Stimulated activated CD8-positive, alpha-beta memory T cell treated with anti-CD3 and anti-CD28 coated beads, Interleukin-15, amount 100 ng/mL, for 1 hour (primary cell): ENCODE data around the gene KRT71.

Experiments
- DNase-seq: peaks from one replicate; pipeline ENCODE4 v3.0.0-alpha.2; 2020; ENCODE audit warnings: low read depth

The KRT71 gene

DNA sequence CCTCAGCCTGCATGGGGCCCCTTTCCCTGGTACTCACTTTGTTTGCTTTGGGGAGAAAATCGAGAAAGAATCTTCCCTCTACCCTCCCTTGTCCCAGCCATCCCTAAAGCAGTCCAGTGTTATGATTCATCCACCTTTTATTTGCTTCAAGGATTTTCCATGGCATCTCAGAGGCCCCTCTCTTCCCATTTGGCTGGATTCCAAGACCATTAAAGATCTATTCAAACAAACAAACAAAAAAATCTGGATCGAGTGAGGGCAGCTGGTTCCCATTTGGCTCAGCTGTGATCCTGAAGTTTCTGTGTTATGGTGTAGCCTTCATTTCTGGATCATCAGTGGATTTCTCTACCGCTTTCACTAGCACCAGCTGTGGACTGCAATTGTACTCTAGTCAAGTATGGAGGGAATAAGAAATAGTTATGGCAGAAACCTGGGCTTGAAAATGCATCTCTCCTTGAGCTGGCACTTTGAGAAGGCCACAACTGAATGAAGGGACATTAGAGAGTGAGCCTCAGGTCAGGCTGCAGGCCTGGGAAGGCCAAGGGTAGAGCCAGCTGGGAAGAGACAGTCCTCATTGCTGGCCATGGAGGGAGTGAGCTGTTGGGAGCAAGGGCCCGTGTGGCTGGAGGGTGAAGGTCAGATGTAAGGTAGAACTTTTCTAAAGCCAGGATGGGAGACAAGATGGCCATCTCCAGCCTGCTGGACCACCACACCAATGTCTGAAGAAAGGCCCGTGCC is 13.7 kb downstream of the KRT71 start:
- DNase-seq = no peak

DNA sequence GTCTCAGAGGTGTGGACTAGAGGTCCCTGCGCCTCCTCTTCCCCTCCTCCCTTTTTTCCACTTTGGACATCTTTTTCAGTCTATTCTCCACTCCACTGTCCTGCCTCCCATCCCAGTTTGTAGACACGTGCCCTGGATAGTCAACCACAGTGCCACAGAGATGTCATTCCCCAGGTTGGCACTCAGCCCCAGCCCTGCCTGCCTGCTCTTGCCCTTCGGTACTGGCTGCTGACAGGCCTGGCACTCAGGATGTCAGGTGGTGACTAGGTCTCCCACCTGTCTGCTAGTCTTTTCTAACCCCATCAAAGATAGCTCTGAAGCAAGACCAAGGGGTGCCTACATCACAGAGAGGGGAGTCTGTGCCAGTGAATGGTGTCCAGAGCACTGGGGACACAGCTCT is 15.8 kb downstream of the KRT71 start:
- no peak for DNase-seq

DNA sequence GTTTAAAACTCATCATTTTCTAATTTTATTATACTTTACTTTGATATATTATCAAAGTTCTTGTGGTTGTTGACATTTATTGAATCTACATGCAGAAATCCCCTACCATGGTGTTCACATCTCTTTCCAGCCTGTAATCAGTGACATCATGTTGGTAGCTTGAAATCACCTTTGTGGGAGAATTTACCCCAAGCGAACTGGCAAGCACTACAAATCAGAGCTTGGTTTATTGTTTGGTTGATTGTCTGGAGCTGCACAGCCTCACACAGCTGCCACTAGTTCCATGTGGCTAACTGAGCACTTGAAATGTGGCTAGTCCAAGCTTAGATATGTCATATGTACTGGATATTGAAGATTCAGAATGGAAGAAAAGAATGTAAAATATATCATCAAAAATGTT is 17.4 kb downstream of the KRT71 start:
- no peak for DNase-seq

DNA sequence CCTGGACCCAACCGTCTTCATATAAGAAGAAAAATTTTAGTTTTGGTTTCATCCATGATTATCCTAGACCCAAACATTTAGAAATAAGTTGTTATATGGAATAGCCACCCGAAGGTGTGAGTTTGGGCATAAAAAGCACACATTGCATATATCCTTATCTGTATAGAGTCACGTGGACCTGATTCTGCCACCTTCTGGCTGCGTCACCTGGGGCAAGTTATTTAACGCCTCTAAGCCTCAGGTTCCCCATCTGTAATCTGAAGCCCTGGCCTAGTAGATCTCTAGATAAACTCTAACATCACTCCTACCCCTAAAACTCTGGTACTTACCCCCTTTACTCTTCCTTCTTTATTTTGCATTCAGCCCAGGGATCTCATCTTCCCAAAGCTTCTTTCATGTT is 18.5 kb downstream of the KRT71 start:
- DNase-seq = no peak

DNA sequence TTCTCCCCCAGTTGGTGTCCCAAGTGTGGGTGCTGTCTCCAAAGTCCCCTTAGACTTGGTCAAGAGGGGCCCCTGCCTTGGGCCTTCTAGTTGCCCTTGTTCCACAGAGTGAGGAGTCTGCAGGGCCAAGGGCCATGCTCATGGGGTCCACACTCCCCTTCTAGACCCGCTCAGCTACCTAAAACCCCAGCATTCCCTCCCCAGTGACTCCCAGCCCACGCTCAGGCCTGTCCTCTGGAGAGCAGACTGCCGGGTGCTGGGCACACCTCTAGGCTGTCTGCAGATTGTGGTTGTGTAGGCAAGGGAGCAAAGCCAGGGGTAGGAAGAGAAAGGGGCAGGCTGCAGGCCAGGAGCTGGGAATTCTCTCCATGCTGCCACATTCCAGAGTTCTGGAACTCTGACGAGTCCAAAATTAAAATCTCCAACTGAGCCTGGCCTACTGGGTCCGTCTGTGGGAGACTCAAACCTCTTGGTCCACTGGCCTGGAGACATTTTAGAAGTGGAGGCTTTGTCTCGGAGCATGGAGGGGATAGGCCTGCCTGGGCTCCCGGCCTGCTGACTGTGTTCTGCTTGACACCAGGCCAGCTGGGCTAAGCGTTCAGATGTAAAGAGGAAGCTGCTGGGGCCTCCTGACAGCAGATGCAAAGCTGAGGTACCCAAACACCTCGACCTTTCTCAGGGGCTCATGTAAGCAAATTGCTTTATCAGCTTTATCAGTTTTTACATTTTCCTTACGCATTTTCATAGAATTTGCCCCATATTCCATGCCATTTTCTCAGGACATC is 19.1 kb downstream of the KRT71 start:
- no peak for DNase-seq

DNA sequence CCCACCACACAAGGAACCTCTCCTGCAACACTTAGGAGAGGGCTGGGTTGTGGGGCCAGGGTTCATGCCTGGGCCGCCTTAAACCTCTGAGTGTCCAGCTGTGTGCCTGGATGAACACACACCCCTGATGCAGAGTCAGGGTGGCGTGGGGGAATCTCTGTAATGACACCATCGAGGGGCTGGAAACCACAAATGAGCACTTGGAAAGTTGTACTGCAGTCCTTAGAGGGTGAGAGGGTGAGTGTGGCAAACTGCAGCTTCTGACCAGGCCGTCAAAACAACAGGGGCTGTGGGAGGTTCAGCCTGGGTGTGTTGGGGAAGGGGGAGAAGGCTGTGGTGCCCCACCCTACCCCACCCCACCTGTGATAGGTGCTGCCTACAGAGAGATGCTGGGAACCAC is 20.3 kb downstream of the KRT71 start:
- DNase-seq = no peak

DNA sequence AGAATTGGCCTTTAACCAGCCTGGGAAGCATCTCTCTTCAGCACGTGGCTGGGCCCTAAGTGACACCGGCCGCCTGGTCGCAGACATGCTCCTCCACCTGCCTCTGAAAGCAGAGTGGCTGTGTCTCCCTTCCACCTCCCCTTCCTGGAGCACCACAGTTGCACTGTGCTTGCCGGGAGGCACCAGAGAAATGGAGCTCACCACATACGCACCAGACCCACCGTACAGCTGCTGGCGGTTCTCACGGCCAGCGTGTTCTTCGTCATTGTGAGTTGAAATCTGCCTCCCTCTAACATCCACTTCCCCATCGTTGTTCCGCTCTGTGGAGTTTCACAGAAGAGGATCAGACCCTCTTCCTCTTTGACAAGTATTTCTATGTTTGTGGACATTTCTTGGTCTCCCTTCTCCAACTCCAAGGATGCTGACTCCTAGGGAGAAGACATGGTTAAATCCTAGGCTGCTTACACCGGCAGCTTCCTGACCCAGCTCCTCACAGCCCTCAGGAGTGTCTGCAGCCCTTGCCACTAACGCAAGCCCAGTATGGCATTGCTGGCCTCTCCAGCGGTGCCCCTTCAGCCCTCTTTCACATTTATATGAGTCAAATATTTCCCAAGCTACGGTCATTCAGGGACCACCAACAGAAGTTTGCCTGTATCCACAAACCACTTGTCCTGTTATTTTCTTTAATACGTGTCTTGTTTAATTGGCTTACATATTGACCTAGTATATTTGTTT is 21.2 kb downstream of the KRT71 start:
- DNase-seq = no peak

DNA sequence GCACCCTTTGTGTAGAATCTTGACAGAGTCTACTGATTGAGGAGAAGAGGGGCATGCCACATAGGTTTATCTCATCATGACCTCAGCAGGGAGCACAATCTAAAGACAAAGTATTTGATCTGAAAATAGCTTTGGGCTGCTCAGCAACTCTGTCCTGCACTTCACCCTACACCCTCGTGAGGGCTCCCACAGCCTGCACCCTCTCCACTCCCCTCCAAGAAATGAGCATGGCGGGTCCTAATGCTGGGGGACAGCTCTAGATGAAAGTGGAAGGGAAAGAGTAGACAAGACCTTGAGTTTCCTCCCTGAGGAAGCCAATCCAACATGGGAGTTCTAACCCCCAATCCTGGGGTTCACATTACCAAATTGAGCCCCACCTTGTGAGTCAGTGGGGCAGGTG is 22.0 kb downstream of the KRT71 start:
- DNase-seq = no peak

DNA sequence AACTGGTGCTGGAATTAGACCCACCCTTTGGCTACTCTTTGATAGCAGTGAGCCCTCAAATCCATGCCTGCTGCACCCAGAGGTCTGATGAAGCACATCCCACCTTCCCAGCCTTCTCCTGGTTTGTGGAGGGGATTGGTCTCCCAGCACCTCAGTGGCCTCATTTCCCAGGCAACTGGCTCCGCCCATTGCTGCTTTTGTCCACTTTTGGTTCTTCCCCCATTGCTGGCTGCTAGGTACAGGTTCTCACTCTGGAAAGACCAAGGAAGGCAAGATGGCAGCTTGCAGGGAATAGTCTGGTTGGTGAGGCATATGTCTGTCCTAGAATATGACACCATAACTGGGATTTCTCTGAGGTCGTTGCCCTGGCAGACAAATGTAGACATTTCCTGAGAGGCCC is 22.6 kb downstream of the KRT71 start:
- DNase-seq = no peak

DNA sequence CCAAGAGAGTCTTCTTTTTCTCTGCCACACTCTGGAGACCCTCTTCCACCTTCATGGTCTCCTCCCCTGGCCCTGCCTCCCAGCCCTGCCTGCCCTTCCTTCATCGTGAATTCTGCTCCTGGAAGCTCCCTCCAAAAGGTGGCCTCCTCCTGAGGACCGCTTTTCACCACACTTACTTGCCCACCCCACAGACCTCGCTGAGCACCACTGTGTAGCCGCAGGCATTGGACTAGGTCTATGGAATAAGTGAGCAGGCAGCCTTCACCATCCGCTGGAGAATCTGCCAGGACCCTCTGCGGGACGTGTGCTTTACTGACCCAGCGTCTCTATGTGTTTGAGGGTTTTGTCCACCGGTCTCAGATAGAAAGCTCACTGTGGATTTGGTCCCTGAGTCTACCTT is 23.1 kb downstream of the KRT71 start:
- no peak for DNase-seq

DNA sequence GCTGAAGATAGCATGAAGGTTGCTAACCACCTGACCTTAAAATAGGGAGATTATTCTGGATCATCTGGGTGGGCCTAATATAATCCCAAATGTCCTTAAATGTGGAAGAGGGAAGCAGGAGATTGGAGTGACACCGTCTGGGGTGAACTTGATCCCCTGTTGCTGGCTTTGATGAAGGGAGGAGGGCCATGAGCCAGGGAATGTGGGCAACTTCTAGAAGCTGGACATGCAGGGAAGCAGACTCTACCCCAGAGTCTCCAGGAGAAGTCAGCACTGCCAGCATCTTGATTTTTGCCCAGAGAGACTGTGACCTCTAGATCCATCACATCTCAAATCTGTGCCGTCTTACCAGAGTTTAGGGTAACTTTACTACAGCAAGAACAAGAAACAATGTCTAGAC is 23.5 kb downstream of the KRT71 start:
- no peak for DNase-seq

DNA sequence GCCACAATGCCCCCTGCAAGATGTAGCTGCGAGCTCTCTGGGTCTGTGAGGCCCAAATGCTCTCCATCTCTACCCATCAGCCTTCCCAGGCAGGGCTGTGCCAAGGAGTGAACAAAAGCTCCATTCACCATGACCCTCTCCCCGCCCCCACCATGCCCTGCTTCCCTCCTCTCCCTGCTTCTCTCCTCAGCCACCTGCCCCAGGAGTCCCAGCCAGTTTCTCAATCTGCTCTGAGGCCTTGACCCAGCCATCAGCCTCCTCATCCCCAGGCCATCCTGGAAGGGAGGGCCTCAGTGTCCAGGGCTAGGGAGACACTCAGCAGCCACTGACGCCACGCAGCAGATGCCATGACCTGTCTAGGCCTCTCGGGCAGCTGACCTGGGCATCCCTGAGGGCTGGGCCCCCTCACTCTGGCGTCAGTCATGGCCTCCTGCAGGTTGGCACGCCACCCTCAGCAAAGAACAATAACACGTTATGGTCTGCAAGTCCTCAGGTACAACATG is 24.3 kb downstream of the KRT71 start:
- no peak for DNase-seq

DNA sequence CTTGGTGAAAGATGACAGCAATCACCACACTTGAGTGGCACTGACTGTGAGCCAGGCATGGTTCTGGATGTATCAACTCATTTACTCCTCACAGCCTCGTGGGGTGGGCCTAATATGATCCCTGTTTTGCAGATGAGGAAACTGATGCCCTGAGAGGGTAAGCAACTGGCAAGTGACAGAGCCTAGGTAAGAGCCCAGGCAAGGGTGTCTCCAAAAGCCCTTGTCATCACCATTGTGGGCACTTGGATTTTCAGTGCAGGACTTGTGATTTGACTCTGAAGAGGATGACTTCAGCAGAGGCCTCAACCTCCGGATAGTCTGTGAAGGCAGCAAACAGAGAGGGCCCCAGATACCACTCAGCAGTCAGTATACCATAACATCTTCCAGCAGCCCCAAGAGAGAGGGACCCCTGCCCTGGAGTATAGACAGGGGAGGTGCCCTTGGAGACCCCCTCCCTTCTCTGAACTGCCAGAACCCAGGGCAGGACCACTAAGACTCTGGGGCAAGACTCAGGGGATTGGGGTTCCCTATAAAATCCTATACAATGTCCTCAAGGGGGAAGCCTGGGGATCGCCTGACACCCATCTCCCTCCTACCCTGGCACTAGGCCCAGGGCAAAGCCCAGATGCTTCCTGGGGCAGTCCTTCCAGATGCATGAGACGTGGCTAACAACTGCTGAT is 25.7 kb downstream of the KRT71 start:
- DNase-seq = no peak

DNA sequence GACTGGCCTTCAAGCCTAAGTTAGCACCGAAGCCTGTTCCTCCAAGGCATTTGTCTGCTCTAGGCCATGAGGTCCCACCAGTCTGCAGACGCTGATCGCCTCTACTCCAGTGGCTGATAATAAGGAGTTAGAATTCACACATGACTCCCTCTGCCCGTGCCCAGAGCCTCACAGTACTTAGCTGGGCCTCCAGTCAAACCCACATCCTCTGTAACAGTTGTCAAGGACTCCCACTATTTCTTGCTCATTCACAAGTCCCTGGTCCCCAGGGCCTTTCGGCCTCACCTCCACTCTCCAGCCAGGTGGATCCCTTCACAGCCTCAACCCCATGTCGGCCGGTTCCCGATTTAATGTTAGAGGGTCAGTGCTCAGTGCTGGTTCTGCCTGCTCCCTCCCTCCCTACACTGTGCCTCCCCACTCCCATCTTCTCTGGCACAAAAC is 26.4 kb downstream of the KRT71 start:
- no peak for DNase-seq

DNA sequence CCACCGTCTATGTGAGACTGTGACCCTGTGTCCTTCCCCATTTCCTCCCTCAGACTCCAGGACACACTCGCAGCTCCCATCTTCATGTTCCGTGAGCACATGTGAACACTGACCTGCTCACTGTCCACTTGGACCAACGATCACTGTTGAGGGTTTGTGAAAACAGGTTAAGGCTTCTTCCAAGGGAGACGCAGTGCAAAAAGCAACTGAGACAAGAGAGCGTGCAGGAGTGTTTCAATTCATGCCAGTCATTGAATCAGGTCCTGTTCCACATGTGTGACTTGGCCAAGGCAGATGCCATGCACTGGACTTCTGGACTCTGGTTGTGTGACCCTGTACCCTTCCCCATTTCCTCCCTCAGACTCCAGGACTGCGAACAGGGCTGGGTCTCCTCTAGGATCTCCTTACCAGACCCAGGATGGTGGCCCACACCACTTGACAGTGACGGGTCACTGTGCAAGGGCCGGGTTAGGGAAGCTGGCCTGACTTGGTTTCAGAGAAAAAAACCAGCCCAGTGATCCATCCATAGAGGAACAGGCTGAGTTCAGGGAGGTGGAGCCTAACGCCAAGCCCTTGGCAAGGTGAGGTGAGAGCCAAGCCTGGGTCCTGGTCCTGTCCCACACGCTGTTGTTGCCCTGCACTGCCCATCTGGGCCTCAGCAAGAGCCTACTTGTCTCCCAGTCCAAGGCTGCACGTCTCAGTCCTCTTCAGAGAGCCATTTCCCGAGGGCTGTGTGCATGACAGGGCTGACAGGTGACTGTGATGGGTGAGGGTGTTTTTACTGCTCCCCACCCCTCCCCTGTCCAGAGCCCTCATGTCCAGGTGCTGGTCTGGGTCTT is 27.1 kb downstream of the KRT71 start:
- no peak for DNase-seq

DNA sequence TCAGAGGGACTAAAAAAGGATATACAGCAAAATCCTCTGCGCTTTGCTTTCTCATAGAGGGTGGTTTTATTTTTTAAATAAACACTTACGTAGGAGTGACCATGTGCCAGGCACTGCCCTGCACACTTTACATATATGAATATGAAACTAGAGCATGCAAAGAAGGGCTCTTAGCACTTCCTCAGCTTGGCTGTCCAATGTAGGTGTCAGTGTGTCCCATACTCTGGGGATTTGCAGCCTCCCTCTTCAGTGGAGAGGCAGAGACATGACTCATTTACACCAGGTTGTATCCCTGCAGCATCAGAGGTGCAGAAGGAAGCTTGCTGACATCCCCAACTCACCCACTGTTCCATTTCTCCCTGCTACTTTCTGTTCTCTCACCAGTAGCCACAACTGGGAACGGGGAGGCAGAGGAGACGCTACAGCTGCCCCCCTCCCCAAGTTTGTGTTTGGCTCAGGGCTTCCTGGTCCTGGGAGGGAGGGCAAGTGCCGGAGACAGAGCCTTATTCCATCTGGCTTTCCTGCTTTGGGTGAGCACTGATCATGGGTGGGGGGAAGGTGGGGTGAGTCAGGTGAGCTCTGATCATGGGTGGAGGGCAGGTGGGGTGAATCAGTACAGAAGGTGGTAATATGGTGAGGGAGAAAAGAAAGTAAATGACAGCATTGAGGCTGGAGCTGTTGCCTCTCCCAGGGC is 27.9 kb downstream of the KRT71 start:
- no peak for DNase-seq

DNA sequence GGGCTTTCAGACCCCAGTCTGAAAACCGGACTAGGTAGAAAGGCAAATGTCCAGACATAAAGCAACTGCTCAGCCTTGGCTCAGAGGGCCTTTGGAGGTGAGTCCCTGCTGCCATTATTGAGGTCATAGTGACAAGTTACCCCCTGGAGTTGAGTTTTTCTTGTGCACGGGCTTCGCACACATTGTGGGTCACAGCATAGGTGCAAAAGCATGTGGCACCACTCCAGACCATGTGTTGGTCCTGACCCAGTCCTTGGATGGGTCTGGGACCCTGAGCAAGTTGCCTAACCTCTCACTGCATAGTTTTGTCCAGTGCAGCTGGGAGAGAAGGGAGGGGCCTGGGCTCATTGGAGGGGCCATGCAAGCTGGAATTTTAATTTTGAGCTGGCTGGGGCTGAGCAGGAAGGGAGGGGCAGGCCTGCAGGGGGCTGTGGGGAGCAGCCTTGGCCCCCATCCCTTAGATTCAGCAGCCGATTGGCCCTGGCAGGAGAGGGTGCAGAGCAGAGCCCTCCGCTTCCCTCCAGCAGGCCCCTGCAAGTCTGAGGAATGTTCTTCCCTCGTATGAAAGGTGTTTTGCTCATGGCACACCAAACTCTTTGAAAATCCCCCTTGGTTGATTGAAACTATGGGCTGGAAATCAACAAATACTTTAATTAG is 28.6 kb downstream of the KRT71 start:
- no peak for DNase-seq

DNA sequence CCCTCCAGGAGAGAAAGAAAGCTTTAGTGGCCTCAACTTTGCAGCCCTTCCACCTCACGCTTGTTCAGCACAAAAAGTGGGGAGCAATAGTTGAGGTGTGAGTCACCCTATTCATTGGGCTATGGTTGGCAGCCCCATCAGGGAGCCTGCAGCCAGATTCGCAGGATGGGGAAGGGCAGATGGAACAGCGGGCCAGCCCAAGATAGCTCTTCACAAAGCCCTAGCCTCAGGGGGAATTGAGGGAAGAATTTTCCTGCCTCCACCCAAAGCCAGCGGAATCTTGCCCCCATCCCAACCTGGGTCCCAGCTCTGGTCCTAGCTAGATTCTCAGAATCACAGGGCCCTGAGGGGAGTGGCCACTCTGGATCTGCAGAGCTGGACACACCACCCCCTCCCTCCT is 29.1 kb downstream of the KRT71 start:
- DNase-seq = no peak

DNA sequence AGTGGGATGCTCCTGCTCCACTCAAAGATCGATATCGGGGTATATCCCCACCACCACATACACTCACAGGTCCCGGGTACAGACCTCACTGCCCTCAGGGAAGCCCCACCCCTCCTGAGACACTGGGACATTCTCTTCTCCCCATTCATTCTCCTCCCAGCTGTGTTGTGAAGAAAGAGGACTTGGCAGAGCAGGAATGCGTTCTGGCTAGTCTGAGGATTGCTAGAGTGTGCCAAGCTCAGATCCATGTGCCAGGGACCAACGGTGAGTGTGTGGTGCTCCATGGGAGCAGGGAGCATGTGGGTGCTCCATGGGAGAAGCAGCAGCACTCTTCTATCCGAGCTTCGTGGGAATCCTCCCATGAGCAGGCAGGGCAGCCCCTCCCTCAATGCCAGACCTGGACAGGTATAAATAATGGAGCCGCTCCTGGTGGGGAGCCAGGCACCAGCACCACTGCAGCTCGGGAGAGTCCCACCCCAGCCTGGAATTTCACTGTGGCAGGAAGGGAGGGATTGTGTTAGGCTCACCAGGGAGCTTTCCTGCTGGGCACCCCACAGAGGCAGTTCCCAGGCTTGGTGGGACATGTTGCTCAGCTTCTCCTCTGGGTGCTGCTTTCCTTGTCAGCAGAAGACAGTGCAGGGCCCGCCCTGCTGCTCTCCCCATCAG is 30.5 kb downstream of the KRT71 start:
- DNase-seq = no peak
